NCI-H128 (cell line): Measurements from ENCODE around the gene VKORC1L1.
"Not testable (repeated sequence)": the region's sequence is repeated elsewhere in the genome, so short reads cannot be mapped to it uniquely, and the experiment has no call there.

Experiments used
- DNase-seq: peaks from one replicate; lab custom pipeline; 2025; ENCODE audit not compliant: unreplicated experiment; lab: John Stamatoyannopoulos, UW

The VKORC1L1 gene

GRCh38 chr7:65937296-65937695 is 64.4 kb downstream of the VKORC1L1 start:
- no peak for DNase-seq

DNA sequence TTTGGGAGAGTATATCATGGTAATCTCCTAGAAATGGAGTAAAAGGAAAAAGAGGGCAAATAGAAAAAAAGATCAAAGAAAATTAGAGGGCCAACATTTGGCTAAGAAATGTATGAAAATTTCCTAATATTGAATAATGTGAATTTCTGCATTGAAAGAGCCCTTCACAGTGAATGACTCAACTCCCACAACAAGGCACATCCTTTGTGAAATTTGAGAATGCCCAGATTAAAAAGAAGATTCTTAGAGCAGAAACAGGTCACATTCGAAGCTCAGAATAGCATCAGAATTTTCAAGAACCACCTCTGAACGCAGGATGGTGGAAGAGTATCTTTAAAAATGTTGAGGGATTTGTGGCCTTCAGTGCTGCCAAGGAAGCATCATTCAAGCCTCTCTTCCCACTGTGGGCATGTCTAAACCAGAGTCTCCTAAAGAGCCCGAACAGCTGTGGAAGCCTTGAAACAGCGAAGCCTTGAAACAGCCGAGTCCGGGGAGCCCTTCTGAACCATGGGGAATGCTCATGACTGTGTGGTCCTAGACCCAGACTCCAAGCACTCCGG is 65.5 kb downstream of the VKORC1L1 start:
- no peak for DNase-seq

DNA sequence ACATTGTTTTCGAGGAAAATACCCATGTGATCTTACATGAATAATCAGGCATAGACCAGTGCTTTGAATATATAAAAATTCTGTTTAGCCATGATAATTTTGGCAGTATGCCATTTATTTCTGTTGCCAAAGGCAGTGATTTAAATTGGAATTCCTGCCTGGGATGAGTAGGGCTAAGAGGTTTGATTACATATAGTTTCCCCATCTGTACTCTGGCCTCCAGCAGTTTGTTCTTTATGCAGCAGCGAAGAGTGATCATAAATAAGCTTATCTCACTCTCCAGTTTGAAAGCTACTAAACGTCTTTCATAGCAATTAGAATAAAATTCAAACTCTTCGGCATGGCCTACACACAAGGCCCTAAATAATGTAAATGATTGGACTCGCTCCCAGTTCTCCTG is 72.9 kb downstream of the VKORC1L1 start:
- DNase-seq = not testable (repeated sequence)

DNA sequence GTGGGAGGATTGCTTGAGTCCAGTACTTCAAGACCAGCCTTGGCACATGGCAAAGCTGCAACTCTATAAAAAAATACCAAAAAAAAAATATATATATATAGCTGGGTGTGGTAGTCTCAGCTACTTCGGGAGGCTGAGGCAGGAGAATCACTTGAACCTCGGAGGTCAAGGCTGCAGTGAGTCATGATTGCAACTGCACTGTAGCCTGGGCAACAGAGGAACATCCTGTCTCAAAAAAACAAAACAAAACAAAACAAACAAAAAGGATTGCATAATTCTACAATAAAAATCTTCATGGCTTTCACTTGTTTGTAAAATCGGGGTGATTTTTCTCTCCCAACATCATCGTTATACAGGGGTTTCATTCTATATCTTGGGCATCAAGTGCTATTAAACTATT is 74.0 kb downstream of the VKORC1L1 start:
- DNase-seq = no peak

- DNase-seq = no peak
Observed at GRCh38 chr7:65951837-65952578, 79.1 kb downstream of the VKORC1L1 start.

DNA sequence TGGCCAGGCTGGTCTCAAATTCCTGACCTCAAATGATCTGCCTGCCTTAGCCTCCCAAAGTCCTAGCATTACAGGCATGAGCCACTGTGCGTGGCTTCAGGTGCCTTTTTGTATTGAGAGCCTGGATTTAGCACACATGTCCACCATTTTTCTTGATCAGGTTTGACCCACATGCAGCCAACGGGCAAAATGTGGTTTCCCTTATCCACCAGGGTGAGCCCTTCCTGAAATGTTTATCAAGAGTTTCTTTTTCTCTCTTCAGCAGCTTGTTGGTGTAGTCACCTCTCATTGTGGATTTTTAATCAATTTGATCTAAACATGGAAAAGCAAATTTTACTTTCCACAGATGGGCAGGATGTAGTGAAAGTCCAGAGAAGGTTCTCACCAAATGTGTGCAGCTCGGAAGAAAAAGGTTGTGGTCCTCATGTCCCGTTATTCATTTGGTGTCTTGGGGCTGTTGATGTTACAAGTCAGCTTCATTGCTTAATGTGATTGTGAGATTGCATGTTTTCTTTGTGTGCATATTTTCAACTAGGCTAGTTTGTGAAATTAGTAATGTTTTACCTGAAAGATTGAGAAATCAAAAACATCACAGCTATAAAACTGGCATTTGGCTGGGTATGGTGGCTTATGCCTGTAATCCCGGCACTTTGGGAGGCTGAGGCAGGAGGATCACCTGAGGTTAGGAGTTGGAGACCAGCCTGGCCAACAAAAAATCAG is 80.3 kb downstream of the VKORC1L1 start:
- no peak for DNase-seq

- DNase-seq = no peak
Observed at GRCh38 chr7:65953890-65954450, 81.1 kb downstream of the VKORC1L1 start.

- DNase-seq = no peak
Observed at GRCh38 chr7:65955718-65956117, 82.8 kb downstream of the VKORC1L1 start.

DNA sequence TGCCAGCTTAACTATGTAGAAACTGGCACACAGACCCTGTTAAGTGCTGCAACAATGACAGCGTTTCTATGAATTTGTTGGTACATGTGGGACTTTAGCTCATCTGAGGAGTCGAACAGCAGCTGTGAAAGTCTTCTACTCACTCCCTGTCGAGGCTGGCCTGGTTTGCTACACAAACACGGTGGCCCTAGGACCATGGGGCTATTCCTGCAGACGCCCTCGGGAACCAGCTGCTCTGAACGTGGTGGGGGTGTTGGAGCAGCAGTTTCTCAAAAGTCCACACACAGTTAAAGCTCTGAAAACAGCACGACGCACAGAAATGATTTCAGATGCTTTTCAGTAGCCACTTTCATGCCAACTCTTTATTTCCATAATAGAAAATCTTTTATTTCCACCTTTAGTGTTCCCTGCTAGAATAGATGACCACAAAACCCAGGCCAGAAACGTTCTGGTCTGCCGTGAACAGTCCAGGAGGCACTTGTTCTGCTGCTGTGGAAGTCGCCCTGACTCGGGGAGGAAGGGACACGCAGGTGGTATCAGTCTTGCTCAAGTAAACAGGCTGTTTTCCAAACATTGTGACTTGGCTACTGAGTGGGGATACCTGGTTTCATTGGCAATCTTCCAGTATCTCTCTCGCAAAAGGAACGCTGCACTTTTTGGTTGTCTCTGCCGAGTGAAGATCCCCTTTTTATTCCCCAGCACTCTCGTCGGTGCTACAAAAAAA is 87.6 kb downstream of the VKORC1L1 start:
- DNase-seq = no peak

- no peak for DNase-seq
Observed at GRCh38 chr7:65962033-65962432, 89.2 kb downstream of the VKORC1L1 start.

DNA sequence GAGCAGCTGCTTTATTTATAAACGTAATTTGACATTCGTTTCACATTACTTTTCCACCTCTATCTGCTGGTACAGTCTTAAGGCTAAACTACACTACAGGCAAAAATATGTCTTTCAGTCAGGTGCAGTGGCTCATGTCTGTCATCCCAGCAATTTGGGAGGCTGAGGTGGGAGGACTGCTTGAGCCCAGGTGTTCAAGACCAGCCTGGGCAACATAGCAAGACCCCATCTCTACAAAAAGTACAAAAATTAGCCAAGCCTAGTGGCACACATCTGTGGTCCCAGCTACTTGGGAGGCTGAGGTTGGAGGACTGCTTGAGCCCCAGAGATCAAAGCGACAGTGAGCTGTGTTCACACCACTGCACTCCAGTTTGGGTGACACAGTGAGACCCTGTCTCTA is 91.8 kb downstream of the VKORC1L1 start:
- not testable (repeated sequence) for DNase-seq

GRCh38 chr7:65966146-65966545 is 93.3 kb downstream of the VKORC1L1 start:
- no peak for DNase-seq

GRCh38 chr7:65967361-65968155 is 94.7 kb downstream of the VKORC1L1 start:
- DNase-seq = no peak

GRCh38 chr7:65968256-65969185 is 95.6 kb downstream of the VKORC1L1 start:
- DNase-seq = no peak

DNA sequence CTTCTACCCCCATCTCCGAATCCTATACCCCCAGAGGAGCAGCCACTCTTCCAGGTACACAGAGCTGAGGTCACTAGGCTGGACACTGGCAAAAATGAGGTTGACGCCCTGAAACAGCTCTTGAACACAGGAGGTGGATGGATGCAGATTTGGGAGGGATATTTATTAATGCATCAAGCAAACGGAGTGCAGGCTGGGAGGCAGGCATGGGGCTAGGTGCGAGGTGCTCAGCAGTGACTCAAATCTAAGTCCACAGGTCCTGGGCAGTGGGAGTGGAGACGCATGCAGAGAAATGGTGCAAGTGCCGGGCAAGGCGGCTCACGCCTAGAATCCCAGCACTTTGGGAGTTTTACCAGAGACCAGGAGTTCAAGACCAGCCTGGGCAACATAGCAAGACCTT is 98.1 kb downstream of the VKORC1L1 start:
- DNase-seq = no peak

- DNase-seq = no peak
Observed at GRCh38 chr7:65972976-65973375, 100.1 kb downstream of the VKORC1L1 start.

GRCh38 chr7:65974191-65974801 is 101.4 kb downstream of the VKORC1L1 start:
- no peak for DNase-seq

DNA sequence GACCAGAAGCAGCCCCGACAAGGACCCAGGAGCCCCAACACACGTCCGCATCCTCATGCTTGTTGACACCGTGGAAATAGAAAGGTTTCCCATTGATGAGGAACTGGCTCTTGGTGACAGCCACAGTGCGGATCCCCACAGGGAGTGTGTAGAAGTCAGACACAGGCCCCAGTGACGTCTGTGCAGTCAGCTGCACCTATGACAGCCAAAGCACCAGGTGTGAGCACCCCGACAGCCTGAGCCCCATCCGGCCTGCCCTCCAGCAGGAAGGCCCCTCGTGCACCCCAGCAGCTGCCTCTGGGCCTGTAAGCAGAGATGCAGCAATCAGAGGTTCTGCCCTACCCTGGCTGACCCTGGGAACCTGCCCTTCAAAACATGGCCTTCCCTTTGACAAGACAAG is 102.0 kb downstream of the VKORC1L1 start:
- no peak for DNase-seq
